NCI-H1048 (cell line): ENCODE measurements around the gene GIMAP7.
"Not testable (repeated sequence)": the region's sequence is repeated elsewhere in the genome, so short reads cannot be mapped to it uniquely, and the experiment has no call there.

Experiments
- DNase-seq: peaks from one replicate; lab custom pipeline; 2025; lab: John Stamatoyannopoulos, UW

GIMAP7 gene

GRCh38 chr7:150514748-150515222 lies at the start of gene GIMAP7:
TSS of gene GIMAP7 (plus strand) at chr7:150514872. CDS start at chr7:150519975, 5,103 bp downstream.
- no peak for DNase-seq

- DNase-seq: no peak
Measured at GRCh38 chr7:150464962-150465361, 49.7 kb upstream of the GIMAP7 start.

GRCh38 chr7:150465414-150465813 lies 49.3 kb upstream of the GIMAP7 start:
- DNase-seq: no peak

DNA sequence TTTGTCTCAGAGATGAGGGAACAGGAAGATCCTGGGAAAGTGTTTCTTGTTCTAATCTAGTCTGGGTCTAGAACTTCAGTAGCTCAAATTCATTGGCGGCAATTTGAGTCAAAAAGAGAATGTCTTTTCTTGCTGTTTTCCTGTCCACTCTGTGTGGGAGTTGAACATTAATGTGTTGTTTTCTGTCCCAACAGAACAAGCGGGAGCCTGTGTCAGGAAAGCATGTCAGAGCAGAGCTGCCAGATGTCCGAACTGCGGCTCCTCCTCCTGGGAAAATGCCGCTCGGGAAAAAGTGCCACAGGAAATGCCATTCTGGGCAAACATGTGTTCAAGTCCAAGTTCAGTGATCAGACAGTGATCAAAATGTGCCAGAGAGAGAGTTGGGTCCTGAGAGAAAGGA lies 48.2 kb upstream of the GIMAP7 start:
- no peak for DNase-seq

DNA sequence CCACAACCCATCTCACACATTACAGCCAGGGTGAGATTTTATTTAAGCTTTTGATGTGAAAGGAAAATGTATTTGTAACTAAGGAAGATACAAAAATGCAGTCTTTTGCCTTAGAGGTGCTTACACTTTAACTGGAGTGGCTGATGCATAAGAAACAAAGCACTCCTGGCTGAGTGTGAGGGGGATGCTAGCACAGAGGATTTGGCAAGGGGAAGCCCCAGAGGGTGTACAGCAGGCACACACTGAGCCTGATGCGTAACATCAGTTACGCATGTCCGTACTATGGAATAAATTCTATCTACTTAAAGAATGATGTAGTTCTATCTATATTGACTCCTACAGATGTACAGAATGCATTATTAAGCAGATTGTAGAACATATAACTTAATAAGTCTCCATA lies 46.4 kb upstream of the GIMAP7 start:
- no peak for DNase-seq

GRCh38 chr7:150471886-150472285 lies 42.8 kb upstream of the GIMAP7 start:
- DNase-seq: no peak

GRCh38 chr7:150473902-150474301 lies 40.8 kb upstream of the GIMAP7 start:
- DNase-seq: no peak

GRCh38 chr7:150476285-150476684 lies 38.4 kb upstream of the GIMAP7 start:
- DNase-seq: no peak

DNA sequence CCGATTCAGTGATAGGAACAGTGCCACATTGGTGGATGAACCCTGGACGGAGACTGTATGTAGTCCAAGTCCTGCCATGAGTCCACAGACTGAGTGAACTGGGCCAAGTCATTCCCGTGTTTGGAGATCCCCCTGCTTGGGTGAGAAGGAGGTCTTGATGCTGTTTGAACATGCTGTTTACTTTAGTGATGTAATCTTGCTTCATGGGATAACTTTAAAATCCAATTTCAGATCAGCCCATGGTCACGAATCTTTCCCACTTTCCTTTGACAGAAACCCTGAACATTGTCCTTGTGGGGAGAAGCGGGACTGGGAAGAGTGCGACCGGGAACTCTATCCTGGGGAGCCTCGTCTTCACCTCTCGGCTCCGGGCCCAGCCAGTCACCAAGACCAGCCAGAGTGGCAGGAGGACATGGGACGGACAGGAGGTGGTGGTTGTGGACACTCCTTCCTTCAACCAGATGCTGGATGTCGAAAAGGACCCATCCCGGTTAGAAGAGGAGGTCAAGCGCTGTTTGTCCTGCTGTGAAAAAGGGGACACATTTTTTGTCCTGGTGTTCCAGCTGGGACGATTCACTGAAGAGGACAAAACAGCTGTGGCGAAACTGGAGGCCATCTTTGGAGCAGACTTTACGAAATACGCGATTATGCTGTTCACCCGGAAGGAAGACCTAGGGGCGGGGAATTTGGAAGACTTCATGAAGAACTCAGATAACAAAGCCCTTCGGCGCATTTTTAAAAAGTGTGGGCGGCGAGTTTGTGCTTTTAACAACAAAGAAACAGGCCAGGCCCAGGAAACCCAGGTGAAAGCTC lies 37.6 kb upstream of the GIMAP7 start:
- DNase-seq: no peak

GRCh38 chr7:150479023-150479716 lies 35.5 kb upstream of the GIMAP7 start:
- DNase-seq: no peak

DNA sequence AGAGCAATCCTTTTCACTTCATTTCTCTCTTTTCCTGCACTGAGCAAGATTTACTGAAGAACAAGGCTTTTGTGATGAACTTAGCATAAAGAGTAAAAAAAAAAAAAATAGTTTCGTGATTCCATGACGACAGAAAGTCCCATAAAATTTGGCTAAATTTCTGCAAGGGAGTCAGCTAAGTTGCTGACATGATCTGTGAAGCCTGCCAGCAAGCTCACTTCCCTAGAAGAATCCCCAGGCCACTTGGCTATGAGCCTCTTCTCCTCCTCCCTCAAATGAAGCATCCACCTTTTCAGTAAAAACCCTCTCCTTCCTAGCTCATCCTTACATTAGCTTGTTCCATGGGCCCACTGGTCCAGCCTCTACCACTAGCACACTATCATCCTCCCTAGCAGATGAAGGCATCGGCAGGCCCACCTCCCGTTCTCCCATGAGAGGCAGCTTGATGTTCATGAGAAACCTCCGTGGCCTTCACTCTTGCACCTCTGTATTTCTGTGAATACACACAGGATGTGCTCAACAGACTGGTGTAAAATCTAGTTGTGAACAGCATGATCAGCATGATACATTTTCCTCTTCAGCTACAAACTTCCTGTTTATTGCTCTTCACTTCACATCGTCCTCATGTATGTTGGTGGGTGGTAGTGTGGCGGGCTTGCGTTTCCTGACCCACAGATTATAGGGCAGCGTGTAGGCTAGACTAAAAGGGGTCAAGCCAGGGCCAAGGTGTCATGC lies 33.3 kb upstream of the GIMAP7 start:
- DNase-seq: no peak

DNA sequence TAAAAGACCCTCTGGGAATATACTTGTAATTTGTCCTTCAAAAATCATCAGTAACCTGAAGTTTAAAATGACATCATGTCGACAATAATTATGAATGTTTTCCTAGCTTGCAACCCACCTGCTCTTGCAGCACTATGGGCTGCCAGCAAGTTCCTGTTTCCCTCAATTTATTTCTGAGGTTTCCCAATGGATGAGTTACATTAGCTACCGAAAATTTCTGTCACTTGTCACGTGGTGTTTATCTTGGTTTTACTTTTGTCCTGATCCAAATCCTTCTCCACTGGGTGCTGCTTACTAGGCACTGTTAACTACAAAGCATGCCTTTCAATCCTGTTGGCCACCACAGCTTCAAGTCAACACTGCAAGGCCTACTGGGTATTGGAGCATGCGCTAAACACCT lies 32.8 kb upstream of the GIMAP7 start:
- no peak for DNase-seq

DNA sequence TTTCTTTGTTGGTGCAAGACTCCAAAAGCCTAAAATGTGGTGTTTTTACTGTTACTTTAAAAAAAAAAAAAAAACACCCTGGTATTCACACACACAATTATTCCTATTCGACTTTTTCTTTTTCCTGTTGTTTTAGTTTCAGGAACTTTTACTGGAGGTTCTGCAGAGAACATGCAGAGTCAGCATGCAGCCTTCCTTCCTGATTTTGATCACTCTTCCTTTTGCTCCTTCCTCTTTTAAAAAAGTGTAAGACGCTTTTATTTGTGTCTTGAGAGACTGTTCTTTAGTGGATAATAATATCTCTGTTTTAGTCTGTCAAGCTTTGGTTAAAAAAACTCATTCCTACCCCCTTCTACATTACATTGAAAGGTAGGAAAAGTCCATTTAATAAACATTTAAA lies 31.2 kb upstream of the GIMAP7 start:
- not testable (repeated sequence) for DNase-seq

DNA sequence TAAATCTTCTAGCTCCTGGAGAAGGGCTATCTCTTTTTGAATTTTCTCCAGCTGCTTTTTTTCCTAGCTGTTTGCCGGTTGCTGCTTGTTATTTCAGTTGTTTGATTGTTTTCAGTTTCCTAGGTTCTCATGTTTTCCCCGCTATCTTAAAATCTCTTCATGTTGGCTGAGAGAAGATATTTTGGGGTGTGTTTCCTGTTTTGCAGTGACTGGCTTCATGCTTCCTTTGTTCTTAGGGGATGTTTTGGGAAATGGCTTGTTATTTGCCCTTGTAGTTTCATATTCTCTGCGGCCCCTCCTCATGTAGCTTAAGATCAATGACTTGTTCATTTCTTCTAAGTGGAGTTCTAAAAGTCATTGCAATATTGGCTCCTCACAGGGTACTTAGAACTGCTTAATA lies 30.6 kb upstream of the GIMAP7 start:
- DNase-seq: not testable (repeated sequence)

DNA sequence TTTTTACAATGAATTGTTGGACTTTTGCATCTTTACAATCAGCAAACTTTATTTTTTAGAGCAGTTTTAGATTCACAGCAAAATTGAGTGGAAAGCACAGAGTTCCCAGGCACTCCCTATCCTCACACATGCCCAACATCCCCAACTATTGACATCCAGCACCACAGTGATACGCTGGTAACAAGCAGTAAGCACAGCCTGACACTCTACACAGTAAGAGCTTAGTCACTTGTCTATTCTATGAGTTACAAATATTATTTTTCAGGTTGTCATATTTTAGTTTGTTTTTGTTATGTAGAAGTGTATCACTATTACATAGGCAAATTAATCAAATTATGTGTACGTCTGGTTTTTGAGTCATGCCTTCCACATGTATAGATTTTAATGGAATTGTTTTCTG lies 27.0 kb upstream of the GIMAP7 start:
- no peak for DNase-seq

DNA sequence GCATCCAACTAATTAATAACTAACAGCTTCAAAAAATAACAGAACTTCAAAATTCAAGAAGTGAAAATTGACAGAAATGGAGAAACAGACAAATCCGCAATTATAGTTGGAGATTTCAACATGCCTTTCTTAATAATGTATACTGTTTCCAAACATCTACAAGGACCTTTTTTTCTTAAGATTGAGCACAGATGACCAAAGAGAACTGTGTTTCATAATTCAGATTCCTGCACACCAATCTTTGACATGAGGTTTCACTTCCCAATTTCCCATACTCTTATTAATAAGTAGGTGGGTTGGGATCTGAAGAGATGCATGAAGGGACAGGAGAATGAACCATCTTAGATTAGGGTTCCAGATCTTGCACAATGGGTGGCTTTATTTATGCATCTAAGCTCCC lies 24.9 kb upstream of the GIMAP7 start:
- DNase-seq: no peak

GRCh38 chr7:150493442-150493841 lies 21.2 kb upstream of the GIMAP7 start:
- not testable (repeated sequence) for DNase-seq

- DNase-seq: no peak
Measured at GRCh38 chr7:150502519-150502918, 12.2 kb upstream of the GIMAP7 start.

GRCh38 chr7:150503155-150503554 lies 11.5 kb upstream of the GIMAP7 start:
- DNase-seq: no peak

DNA sequence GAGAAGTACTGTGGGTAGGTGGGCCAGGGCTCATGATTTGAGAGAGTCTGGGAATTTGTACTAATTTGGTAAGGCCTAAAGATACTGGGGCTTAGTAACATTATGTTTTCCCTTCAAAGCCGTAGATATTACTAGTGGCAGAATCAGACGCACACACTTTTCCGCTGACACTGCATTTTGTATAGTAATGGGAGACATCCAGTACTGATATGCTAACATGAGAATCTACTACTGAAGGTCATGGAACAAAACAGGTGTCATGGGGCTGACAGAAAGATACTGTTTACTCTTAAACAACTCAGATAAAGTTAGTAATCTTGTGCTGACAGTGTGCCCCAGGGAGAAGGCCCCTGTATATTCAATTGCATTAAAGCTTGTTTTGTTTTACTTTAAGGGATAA lies 11.1 kb upstream of the GIMAP7 start:
- DNase-seq: no peak

DNA sequence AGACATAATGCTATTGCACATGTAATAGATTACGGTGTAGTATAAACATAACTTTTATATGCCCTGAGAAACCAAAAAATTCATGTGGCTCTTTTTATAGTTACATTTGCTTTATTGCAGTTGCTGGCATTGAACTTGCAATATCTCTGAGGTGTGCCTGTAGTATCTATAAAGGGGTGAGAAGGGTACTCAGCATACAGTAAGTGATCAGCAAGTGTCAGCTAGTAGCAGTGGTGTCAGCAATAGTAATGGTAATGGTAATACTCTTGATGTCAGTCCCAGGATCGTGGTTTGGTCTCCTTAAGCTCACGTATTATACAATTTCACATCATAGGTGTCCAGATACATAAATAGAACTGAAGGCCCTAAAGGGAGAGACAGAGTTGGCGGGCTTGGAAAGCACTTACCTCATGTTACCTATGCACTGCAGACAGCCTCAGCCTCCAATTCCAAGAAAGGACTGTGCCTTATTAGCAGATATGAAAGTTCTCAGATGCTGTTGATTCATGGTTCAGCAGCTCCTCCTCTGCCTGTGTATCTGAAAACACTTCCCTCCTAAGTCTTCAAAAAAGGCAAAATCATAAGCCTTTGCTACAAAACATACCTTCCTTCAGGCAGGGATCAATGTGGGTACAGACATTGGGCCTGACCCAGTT lies 6.6 kb upstream of the GIMAP7 start:
- no peak for DNase-seq

GRCh38 chr7:150511048-150511447 lies 3.6 kb upstream of the GIMAP7 start:
- DNase-seq: no peak
